GM19035 (cell line): ENCODE data around the gene ZFYVE19.
"Not testable (repeated sequence)": the region's sequence is repeated elsewhere in the genome, so short reads cannot be mapped to it uniquely, and the experiment has no call there.

Experiments
- ATAC-seq: cut with Tn5 transposase; IDR thresholded peaks from one replicate; pipeline ENCODE4 v1.9.1; 2021; ENCODE audit not compliant: unreplicated experiment

Gene ZFYVE19

DNA sequence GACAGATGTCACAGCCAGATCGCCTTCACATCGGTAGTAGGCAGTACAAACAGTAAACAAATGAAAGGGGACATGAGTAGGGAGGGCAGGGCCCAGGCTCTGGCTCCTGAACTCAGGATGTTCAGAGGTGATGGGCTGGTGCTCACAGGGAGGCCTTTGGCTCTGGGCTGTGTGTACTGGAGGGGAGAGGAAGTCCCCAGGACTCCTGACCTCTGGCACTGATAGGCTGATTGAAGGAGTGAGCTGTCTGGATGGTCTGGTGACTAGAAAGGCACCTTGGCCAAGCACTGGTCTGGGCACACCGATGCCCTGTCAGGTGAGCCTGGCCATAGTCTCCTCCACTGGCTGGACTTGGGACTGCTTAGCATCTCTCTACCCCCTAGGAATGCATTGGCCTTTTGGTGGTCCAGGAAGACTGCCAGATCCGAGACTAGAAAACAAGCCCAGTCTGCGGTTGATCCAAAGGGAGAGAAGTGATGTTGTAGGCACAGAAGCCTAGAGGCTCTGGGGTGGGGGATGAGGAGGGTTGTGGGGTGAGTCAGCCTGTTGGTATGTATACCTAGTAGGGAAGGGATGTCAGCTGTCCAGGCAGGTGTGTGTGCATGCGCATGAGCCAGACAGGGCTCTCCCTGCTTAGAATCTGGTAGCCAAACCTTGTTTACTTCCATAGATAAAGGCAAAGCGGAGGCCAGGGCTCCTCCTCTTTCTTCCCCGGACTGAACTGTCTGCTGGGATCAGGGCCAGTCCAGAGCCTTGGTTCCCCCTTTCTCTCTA lies 38.8 kb downstream of the ZFYVE19 start:
- ATAC-seq: no peak

DNA sequence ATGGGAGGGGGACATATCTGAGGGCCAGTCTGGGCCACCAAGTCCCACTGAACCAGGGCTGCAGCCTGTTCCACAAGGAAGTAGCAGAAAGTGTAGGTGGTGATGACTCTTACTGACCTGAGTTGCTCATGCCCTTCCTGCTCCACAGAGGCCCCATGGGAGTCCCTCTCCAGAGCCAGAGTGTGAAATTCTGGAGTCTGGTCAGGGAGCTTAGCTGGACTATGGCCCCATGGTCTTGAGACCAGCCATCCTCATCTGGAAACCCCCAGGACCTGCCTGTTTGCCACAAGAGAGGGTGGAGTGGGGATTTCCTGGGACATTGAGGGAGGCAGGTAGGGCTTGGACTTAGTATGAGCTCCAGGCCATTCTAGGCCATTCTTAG lies 39.9 kb downstream of the ZFYVE19 start:
- ATAC-seq: no peak

DNA sequence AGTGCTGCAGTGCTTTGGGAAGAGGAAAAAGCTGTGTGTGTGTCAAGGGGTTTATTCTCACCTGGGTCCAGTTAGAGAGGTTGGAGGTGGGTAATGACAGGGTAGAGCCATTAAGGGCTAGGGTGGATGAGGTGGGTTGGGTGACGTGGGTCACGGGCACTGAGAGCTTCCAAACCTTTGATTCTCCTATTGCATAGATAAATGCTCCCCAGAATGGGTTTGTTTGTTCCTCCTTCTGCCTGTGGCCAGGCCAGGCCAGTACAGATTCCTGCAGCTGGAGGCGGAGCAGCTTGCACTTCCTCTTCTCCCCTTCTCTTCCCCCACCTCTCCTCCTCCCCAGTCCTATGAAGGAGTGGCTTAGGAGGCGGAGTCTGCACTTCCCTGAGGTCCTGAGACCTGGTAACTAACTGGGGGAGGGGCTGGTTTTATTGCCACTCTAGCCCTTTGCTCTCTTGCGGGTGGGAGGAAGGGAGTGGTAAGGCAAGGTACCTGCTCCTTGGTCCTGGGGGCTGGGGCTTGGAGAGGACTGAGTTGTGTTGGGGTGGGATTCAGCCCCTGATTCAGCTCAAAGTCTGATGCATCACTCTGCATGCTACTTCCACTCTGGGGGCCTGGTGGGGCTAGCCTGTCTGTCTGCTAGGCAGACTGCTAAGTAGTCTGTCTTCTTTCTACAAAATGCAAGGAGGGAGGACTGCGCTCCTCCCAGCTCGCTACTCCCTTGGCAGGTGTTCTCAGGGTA lies 40.5 kb downstream of the ZFYVE19 start:
- ATAC-seq: no peak

DNA sequence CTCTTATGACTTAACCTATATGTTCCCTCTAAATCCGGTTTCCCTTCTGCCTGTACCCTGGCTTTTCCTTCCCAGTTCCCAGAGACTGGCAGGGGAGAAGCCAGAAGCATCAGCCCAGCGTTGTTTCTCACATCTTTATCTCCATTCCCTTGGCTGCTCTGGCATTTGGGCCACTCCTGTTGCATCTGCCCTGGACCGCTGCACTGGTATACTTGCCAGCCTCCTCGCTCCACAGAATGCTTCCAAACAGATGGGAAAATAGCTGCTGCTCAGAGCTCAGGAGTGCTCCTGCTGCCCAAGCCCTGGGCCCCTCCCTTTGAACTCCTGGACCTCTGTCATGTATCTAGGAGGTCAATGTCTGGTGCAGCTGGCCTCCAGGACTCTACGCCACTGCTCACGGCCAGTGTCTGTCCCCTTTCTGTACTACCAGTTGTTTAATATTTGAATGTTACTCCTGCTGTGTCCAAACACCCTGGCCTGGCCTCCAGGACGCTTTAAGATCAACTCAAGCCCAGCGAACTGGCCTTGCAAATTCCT lies 43.8 kb downstream of the ZFYVE19 start:
- no peak for ATAC-seq

DNA sequence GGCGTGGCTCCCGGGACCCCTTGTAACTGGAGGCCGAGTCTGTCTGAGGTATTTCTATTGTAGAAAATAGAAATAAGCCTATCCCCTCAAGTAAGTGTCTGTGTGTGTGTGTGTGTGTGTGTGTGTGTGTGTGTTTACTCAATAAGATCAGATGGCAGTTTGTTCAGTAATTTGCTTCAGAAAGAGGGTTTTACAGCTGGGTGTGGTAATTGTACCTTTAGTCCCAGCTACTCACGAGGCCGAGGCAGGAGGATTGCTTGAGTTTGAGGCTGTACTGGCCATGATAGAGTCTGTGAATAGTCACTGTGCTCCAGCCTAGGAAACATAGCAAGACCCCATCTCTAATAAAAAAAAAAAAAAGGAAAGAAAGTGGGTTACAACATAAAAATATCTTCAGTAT lies 45.6 kb downstream of the ZFYVE19 start:
- no peak for ATAC-seq

DNA sequence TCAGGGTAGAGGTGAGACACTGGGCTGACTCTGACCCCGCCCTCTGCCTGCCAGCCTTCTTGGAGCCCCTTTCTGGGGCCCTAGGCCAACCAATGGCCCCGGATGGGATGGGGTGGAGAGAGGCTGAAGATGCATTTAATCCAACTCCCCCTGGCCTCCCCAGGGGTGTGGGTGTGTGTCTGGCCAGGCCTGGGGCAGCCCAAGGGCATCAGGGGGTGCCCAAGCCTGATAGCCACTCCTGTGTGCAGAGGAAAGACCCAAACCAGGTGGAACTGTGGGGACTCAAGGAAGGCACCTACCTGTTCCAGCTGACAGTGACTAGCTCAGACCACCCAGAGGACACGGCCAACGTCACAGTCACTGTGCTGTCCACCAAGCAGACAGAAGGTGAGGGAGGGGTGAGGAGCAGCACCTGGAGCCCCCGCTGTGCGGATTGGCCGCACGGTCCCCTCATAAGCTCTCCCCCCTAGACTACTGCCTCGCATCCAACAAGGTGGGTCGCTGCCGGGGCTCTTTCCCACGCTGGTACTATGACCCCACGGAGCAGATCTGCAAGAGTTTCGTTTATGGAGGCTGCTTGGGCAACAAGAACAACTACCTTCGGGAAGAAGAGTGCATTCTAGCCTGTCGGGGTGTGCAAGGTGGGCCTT lies 46.5 kb downstream of the ZFYVE19 start:
- ATAC-seq: no peak

DNA sequence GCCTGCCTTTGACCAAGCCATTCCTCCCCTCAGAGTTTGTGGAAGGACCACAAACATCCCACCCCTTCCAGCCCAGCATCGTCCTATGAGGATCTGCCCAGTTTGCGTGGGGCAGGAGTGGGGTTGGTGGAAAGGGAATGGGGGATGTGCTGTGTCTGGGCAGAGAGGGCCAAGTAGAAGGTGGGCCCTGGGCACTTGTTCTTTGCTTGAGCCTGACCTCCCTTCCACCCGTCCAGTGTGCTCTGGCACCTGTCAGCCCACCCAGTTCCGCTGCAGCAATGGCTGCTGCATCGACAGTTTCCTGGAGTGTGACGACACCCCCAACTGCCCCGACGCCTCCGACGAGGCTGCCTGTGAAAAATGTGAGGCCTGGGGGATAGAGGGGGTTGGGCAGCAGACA lies 47.3 kb downstream of the ZFYVE19 start:
- no peak for ATAC-seq

DNA sequence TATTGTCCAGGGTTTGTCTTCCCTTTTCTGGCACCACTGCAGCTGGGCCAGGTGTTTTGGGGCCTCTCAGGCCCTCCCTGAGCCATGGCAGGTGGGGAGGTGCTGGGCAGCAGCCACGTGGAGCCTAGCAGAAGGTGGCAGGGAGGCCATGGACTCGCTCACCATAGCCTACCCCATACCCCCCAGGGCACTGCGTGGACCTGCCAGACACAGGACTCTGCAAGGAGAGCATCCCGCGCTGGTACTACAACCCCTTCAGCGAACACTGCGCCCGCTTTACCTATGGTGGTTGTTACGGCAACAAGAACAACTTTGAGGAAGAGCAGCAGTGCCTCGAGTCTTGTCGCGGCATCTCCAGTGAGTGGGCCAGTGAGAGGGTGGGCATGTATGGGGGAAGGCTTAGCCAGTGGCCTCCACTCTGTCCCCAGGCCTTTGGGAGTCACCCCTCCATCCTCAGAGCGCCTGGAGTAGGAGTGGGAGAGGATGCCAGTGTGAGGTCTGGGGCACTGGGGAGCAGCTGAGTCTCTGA lies 48.9 kb downstream of the ZFYVE19 start:
- no peak for ATAC-seq

DNA sequence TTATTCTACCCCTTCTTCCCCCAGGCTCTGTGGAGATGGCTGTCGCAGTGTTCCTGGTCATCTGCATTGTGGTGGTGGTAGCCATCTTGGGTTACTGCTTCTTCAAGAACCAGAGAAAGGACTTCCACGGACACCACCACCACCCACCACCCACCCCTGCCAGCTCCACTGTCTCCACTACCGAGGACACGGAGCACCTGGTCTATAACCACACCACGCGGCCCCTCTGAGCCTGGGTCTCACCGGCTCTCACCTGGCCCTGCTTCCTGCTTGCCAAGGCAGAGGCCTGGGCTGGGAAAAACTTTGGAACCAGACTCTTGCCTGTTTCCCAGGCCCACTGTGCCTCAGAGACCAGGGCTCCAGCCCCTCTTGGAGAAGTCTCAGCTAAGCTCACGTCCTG lies 49.9 kb downstream of the ZFYVE19 start:
- ATAC-seq: no peak

DNA sequence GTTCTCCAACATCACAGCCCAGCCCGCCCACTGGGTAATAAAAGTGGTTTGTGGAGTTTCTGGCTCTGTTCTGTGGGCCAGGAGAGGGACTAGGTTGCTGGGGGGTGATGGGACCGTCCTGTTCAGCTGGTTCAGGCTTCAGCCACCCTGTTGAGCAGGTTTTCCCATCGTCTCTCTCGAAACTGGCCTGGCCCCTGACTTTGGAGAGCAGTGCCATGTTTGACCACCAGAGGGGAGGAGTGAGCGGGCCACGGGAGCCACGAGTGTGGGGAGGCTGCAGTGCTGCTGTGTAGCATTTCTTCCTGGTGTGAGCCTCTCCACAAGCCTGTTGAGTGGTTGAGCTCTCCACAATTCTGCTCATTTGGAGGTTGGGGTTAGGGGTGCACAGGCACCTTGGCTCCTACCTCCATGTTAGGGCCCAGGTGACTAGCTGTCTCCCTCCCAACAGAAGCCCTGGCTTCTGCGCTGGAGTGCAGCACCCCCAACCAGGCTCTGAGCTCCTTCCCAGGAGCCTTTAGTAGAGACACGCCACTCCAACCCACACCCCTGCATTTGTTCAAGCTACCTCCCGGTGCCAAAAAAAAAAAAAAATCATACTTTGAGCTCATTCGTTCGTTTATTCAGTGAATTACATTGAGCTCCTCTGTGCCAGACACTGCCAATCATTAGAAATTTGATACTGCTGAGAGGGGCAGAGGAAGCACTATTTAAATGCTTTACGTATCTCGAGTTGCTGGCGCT lies 50.9 kb downstream of the ZFYVE19 start:
- peak; percentile 81 for ATAC-seq

DNA sequence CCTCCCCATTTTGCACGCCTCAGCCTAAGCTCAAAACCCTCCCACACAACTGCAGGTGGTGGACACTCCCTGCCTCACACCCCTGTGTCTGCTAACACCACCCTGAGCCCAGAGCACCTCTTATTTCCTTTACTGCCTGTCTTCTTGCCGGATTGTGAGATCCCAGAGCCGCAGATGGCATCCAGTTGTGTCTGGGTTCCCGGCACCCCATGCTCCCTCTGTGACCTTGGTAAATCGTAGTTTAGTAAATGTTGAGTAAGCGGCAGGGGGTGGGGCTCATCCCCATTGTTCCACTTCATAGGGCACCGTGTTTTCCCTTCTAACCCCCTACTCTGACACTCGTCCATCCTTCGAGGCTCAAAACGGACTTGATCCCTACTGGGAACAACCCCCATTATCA lies 51.8 kb downstream of the ZFYVE19 start:
- no peak for ATAC-seq

DNA sequence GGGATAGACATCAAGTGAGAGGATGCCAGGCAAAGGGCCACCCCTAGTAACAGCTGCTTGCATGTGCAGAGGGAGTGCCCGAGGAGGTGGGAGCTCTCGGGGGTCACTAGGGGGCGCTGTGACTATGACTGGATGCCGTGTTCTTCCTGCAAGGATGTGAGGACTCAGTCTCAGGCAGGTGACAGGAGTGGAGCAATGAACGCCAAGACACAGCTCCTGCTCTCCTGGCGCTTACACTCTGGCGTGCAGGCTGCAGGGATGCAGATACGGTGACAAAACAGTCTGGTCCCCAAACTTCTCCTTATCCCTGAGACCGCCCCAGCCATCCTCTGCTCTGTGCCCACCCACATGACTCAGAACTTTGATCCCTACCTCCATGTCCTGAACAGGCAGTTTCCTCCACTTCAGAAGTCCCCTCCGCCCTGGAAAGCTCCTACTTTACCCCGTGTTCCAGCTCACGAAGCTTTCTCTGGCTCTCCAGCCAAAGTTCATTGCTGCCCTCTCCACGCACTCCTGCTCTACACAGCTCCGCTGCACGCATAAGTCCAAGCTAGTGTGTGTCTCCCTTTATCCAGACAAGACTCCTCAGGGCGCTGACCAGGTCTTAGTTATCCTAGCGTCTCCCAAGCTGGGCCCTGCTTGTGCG lies 52.4 kb downstream of the ZFYVE19 start:
- ATAC-seq: no peak

DNA sequence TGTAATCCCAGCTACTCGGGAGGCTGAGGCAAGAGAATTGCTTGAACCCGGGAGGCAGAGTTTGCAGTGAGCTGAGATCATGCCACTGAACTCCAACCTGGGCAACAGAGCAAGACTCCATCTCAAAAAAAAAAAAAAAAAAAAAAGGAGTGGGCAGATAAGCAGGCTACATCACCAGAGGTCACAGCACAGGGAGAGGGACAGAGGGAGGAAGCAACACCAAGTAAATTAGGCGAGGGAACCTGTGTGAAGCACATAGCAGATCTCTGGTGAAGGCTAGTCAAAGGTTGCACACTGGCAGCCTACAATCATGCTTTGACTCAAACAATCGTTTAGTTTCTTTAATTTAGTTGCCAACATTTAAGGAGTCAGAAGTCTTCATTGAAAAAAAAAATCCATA lies 54.3 kb downstream of the ZFYVE19 start:
- ATAC-seq: not testable (repeated sequence)

DNA sequence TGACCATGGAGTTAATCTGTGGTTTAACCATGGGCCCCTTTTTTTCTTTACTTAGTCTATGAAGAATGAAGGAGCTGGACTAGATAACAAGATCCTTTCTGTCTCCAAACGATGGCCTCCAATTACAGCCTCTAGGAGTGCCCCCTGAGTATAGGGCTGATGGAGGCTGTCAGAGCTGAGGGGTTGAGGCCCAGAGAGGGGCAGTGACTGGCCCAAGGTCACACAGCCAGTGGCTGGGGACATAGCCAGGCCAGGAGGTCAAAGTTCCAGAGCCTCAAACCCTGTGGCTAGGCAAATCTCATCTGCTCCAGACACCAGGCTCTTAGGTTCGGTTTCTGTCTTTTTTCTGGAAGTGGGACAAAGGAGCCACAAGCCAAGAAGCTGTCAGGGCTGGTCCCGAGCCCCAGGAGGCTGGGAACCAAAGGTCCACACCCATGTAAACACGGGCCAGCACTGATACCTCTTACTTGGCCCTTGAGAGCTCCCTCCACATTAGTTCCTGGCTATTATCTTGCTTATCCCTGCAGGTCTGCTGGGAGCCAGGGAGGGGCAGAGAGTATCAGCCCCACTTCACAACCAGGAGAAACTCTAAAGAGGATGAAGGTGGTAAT lies 56.9 kb downstream of the ZFYVE19 start:
- ATAC-seq: no peak
